MCF 10A (cell line): ENCODE data around the gene TMEM132D. TPM values are rescaled to one million over a fixed set of nuclear protein-coding genes. Genes with fewer than 3 reads are reported as not detected.

Source experiments
- BruUV-seq: library from RNA; stranded (reverse); fragments of 400-500 nt; replicated peaks from 2 replicates; lab custom pipeline; 2021; lab: Mats Ljungman, UMichigan
- CTCF ChIA-PET: fragments of 300-600 bp; sonication (Branson Sonifier 250); formaldehyde crosslinking; extraction: SDS; loops from one replicate; lab custom pipeline; 2021; ENCODE audit warnings: antibody characterized with exemption, inconsistent platforms; lab: Yijun Ruan, JAX
- POLR2A ChIA-PET: fragments of 300-600, 350-650 bp; sonication (Branson Sonifier 250); formaldehyde crosslinking; extraction: SDS; loops from one replicate; lab custom pipeline; 2020; ENCODE audit warnings: antibody characterized with exemption, inconsistent platforms; lab: Yijun Ruan, JAX
- DNase-seq: peaks from one replicate; pipeline ENCODE4 v3.0.0-alpha.2; 2018; ENCODE audit not compliant: unreplicated experiment
- H3K27ac Mint-ChIP-seq: one replicate; pipeline ENCODE4 v1.8.0; 2022; ENCODE audit warnings: mild to moderate bottlenecking, low read depth, mixed read lengths; ENCODE audit not compliant: unreplicated experiment
- H3K27me3 Mint-ChIP-seq: one replicate; pipeline ENCODE4 v1.8.0; 2022; ENCODE audit warnings: mixed read lengths; ENCODE audit not compliant: insufficient read depth, unreplicated experiment
- H3K36me3 Mint-ChIP-seq: one replicate; pipeline ENCODE4 v1.8.0; 2022; ENCODE audit warnings: mild to moderate bottlenecking, moderate library complexity, mixed read lengths; ENCODE audit not compliant: insufficient read depth, unreplicated experiment
- H3K4me1 Mint-ChIP-seq: one replicate; pipeline ENCODE4 v1.8.0; 2022; ENCODE audit warnings: mixed read lengths; ENCODE audit not compliant: insufficient read depth, unreplicated experiment
- H3K4me3 Mint-ChIP-seq: one replicate; pipeline ENCODE4 v1.8.0; 2022; ENCODE audit warnings: mild to moderate bottlenecking, moderate library complexity, mixed read lengths; ENCODE audit not compliant: unreplicated experiment
- H3K9me3 Mint-ChIP-seq: one replicate; pipeline ENCODE4 v1.8.0; 2022; ENCODE audit warnings: mixed read lengths; ENCODE audit not compliant: unreplicated experiment
- intact Hi-C: fragments of 100-400 bp; cut with micrococcal nuclease; formaldehyde crosslinking; loops from 2 replicates; pipeline ENCODE4 v1.14.1; 2022
- total RNA-seq: library from RNA; stranded (reverse); gene quantifications from 2 replicates; pipeline ENCODE4 v1.2.3, GENCODE V29; 2022
- TF ChIP-seq, protein P1 (sequence below): fragments of 200-600 bp; IDR thresholded peaks from one replicate; pipeline ENCODE4 v1.8.0; 2022; ENCODE audit warnings: antibody characterized with exemption, mild to moderate bottlenecking; ENCODE audit not compliant: unreplicated experiment

Gene TMEM132D
- total RNA-seq, 1 experiment from 2014 or later: not detected

DNA sequence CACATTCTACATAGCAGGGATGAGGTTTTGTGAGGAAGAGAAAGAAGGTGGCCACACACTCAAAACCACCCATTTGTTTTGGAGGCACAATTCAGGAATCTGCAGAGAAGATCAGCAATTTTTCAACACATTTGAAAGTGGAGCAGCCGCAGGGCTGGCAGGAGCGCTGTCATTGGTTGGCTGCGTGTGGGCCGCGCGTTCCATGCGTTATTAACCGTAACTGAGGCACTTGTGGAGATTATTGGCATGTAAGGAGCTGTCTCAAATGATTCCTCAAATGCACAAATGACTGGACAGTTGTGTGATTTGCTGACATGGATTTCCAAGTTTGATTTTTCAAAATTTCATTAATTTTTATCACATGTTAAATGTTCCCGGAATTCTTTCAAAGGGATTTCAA is 318.5 kb downstream of the TMEM132D start:
- TF ChIP-seq, protein P1, sequence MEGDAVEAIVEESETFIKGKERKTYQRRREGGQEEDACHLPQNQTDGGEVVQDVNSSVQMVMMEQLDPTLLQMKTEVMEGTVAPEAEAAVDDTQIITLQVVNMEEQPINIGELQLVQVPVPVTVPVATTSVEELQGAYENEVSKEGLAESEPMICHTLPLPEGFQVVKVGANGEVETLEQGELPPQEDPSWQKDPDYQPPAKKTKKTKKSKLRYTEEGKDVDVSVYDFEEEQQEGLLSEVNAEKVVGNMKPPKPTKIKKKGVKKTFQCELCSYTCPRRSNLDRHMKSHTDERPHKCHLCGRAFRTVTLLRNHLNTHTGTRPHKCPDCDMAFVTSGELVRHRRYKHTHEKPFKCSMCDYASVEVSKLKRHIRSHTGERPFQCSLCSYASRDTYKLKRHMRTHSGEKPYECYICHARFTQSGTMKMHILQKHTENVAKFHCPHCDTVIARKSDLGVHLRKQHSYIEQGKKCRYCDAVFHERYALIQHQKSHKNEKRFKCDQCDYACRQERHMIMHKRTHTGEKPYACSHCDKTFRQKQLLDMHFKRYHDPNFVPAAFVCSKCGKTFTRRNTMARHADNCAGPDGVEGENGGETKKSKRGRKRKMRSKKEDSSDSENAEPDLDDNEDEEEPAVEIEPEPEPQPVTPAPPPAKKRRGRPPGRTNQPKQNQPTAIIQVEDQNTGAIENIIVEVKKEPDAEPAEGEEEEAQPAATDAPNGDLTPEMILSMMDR: no peak
- Mint-ChIP-seq H3K36me3 (no peaks in the 10 kb centered on the region), H3K27ac (no peak overlapping the region), H3K4me3 (no peak overlapping the region), H3K4me1 (no peaks in the 10 kb centered on the region), H3K27me3 (no peaks in the 10 kb centered on the region), H3K9me3 (peaks cover 21% of the 10 kb centered on the region)
- ChIA-PET CTCF (no interaction called here), POLR2A (no interaction called here)
- DNase-seq: no peak
- intact Hi-C loops: no loop called here
- BruUV-seq: no TSS peak

DNA sequence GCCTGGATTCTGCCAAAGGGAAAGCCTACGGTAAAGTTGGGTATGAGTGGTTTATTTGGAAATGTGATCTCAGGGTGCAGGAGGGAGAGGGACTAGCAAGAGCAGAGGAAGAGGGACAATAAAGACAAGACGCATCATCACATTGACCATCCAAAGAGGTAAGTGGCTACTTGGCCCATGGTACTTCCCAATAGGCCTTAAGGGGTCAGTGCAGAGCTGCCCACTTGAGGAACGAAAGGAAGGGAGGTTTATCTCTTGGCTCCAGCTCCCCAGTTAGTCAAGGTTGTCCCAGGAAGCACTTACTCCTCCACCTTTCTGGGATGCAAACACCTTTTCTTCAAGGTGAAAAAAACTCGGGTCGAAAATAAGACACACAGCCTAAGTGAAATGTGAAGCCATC is 323.9 kb downstream of the TMEM132D start:
- intact Hi-C loops: no loop called here
- TF ChIP-seq, protein P1: no peak
- peaks cover 8% of the 10 kb centered on the region for H3K9me3 Mint-ChIP-seq
- BruUV-seq: no TSS peak
- no peaks in the 10 kb centered on the region for H3K4me1 Mint-ChIP-seq
- no peaks in the 10 kb centered on the region for H3K36me3 Mint-ChIP-seq
- no peak for DNase-seq
- H3K4me3 Mint-ChIP-seq: no peak overlapping the region
- ChIA-PET POLR2A (no interaction called here), CTCF (no interaction called here)
- H3K27ac Mint-ChIP-seq: no peak overlapping the region
- H3K27me3 Mint-ChIP-seq: no peaks in the 10 kb centered on the region

- H3K36me3 Mint-ChIP-seq: no peaks in the 10 kb centered on the region
- H3K4me1 Mint-ChIP-seq: no peaks in the 10 kb centered on the region
- peaks cover 7% of the 10 kb centered on the region for H3K9me3 Mint-ChIP-seq
- no peak for DNase-seq
- intact Hi-C loops: no loop called here
- TF ChIP-seq, protein P1: no peak
- no peak overlapping the region for H3K4me3 Mint-ChIP-seq
- no TSS peak for BruUV-seq
- ChIA-PET CTCF (no interaction called here), POLR2A (no interaction called here)
- H3K27me3 Mint-ChIP-seq: no peaks in the 10 kb centered on the region
- H3K27ac Mint-ChIP-seq: no peak overlapping the region
These were observed 331.8 kb downstream of the TMEM132D start for GRCh38 chr12:129571901-129572494.

GRCh38 chr12:129570796-129571400 is 332.9 kb downstream of the TMEM132D start:
- H3K4me1 Mint-ChIP-seq: no peaks in the 10 kb centered on the region
- H3K27ac Mint-ChIP-seq: no peak overlapping the region
- BruUV-seq: no TSS peak
- peak; percentile 56 for DNase-seq
- intact Hi-C loops: no loop called here
- TF ChIP-seq, protein P1: no peak
- POLR2A ChIA-PET: no interaction called here
- no peak overlapping the region for H3K4me3 Mint-ChIP-seq
- no peaks in the 10 kb centered on the region for H3K27me3 Mint-ChIP-seq
- peaks cover 7% of the 10 kb centered on the region for H3K9me3 Mint-ChIP-seq
- no peaks in the 10 kb centered on the region for H3K36me3 Mint-ChIP-seq
- CTCF ChIA-PET: no interaction called here
